HEK293 (cell line): ENCODE measurements around the gene C5orf15.

Source experiments
- AEBP2 ChIP-seq: fragments of 450-650 bp; formaldehyde crosslinking; IDR thresholded peaks from 2 replicates; pipeline ENCODE4 v1.5.1; 2016; ENCODE audit warnings: missing biosample characterization, missing genetic modification characterization, borderline replicate concordance
- BCL11A ChIP-seq: fragments of 450-650 bp; formaldehyde crosslinking; IDR thresholded peaks from 2 replicates; pipeline ENCODE4 v1.5.1; 2016; ENCODE audit warnings: low read depth, missing biosample characterization, missing genetic modification characterization
- ELK4 ChIP-seq: IDR thresholded peaks from 2 replicates; pipeline ENCODE4 v1.6.1; 2011; ENCODE audit warnings: mild to moderate bottlenecking, low read depth, low read length, borderline replicate concordance
- HOXA7 ChIP-seq: sonication (generic); formaldehyde crosslinking; IDR thresholded peaks from 2 replicates; pipeline ENCODE4 v1.8.1; 2022; ENCODE audit warnings: missing genetic modification reagents, borderline replicate concordance
- RBAK ChIP-seq: fragments of 450-650 bp; formaldehyde crosslinking; IDR thresholded peaks from 2 replicates; pipeline ENCODE4 v1.5.1; 2016; ENCODE audit warnings: missing biosample characterization, missing genetic modification characterization
- SP2 ChIP-seq: fragments of 450-650 bp; formaldehyde crosslinking; IDR thresholded peaks from 2 replicates; pipeline ENCODE4 v1.5.1; 2016; ENCODE audit warnings: missing biosample characterization, missing genetic modification characterization
- ZBTB20 ChIP-seq: fragments of 450-650 bp; formaldehyde crosslinking; IDR thresholded peaks from 2 replicates; pipeline ENCODE4 v1.5.1; 2016; ENCODE audit warnings: missing biosample characterization, missing genetic modification characterization
- ZFHX2 ChIP-seq: fragments of 450-650 bp; formaldehyde crosslinking; conservative IDR thresholded peaks from 2 replicates; pipeline ENCODE4 v1.5.1; 2016; ENCODE audit warnings: missing biosample characterization, missing genetic modification characterization
- ZNF16 ChIP-seq: fragments of 450-650 bp; formaldehyde crosslinking; IDR thresholded peaks from 2 replicates; pipeline ENCODE4 v1.5.1; 2016; ENCODE audit warnings: low read depth, missing biosample characterization, missing genetic modification characterization
- ZNF174 ChIP-seq: fragments of 450-650 bp; formaldehyde crosslinking; IDR thresholded peaks from 2 replicates; pipeline ENCODE4 v1.5.0; 2017; ENCODE audit warnings: missing biosample characterization, mild to moderate bottlenecking, missing genetic modification characterization
- ZNF184 ChIP-seq: fragments of 450-650 bp; IDR thresholded peaks from 2 replicates; pipeline ENCODE4 v1.5.1; 2018; ENCODE audit warnings: missing biosample characterization, mild to moderate bottlenecking, missing genetic modification characterization
- ZNF24 ChIP-seq: fragments of 450-650 bp; formaldehyde crosslinking; IDR thresholded peaks from 2 replicates; pipeline ENCODE4 v1.5.1; 2016; ENCODE audit warnings: missing biosample characterization, missing genetic modification characterization
- ZNF280C ChIP-seq: fragments of 450-650 bp; formaldehyde crosslinking; IDR thresholded peaks from 2 replicates; pipeline ENCODE4 v1.5.1; 2016; ENCODE audit warnings: missing biosample characterization, missing genetic modification characterization
- ZNF354C ChIP-seq: fragments of 450-650 bp; formaldehyde crosslinking; IDR thresholded peaks from 2 replicates; pipeline ENCODE4 v1.5.1; 2016; ENCODE audit warnings: missing biosample characterization, missing genetic modification characterization, low read depth, borderline replicate concordance
- ZNF366 ChIP-seq: fragments of 450-650 bp; formaldehyde crosslinking; conservative IDR thresholded peaks from 2 replicates; pipeline ENCODE4 v1.5.1; 2016; ENCODE audit warnings: missing biosample characterization, missing genetic modification characterization
- ZNF433 ChIP-seq: fragments of 450-650 bp; formaldehyde crosslinking; IDR thresholded peaks from 2 replicates; pipeline ENCODE4 v1.5.1; 2016; ENCODE audit warnings: missing biosample characterization, missing genetic modification characterization, low read depth
- ZNF514 ChIP-seq: fragments of 450-650 bp; formaldehyde crosslinking; IDR thresholded peaks from 2 replicates; pipeline ENCODE4 v1.5.1; 2016; ENCODE audit warnings: missing biosample characterization, missing genetic modification characterization
- ZNF560 ChIP-seq: fragments of 450-650 bp; formaldehyde crosslinking; IDR thresholded peaks from 2 replicates; pipeline ENCODE4 v1.5.1; 2017; ENCODE audit warnings: missing biosample characterization, missing genetic modification characterization, borderline replicate concordance
- ZNF561 ChIP-seq: fragments of 450-650 bp; IDR thresholded peaks from 2 replicates; pipeline ENCODE4 v1.5.1; 2018; ENCODE audit warnings: missing biosample characterization, missing genetic modification characterization, borderline replicate concordance
- ZNF658 ChIP-seq: fragments of 450-650 bp; formaldehyde crosslinking; IDR thresholded peaks from 2 replicates; pipeline ENCODE4; 2016; ENCODE audit warnings: missing biosample characterization, missing genetic modification characterization
- ZSCAN30 ChIP-seq: fragments of 450-650 bp; IDR thresholded peaks from 2 replicates; pipeline ENCODE4 v1.5.1; 2018; ENCODE audit warnings: missing biosample characterization, mild to moderate bottlenecking, missing genetic modification characterization, moderate library complexity
- TF ChIP-seq, protein P1 (sequence below): fragments of 450-650 bp; formaldehyde crosslinking; IDR thresholded peaks from 2 replicates; pipeline ENCODE4 v1.5.1; 2016; ENCODE audit warnings: missing biosample characterization, missing genetic modification characterization
- TF ChIP-seq, protein P2 (sequence below): fragments of 450-650 bp; formaldehyde crosslinking; IDR thresholded peaks from 2 replicates; pipeline ENCODE4 v1.5.1; 2016; ENCODE audit warnings: missing biosample characterization, missing genetic modification characterization
- TF ChIP-seq, protein P3 (sequence below): fragments of 450-650 bp; formaldehyde crosslinking; IDR thresholded peaks from 2 replicates; pipeline ENCODE4 v1.5.1; 2017; ENCODE audit warnings: missing biosample characterization, missing genetic modification characterization
- TF ChIP-seq, protein P4 (sequence below): fragments of 450-650 bp; formaldehyde crosslinking; IDR thresholded peaks from 2 replicates; pipeline ENCODE4 v1.5.1; 2017; ENCODE audit warnings: missing biosample characterization, missing genetic modification characterization

The C5orf15 gene

DNA sequence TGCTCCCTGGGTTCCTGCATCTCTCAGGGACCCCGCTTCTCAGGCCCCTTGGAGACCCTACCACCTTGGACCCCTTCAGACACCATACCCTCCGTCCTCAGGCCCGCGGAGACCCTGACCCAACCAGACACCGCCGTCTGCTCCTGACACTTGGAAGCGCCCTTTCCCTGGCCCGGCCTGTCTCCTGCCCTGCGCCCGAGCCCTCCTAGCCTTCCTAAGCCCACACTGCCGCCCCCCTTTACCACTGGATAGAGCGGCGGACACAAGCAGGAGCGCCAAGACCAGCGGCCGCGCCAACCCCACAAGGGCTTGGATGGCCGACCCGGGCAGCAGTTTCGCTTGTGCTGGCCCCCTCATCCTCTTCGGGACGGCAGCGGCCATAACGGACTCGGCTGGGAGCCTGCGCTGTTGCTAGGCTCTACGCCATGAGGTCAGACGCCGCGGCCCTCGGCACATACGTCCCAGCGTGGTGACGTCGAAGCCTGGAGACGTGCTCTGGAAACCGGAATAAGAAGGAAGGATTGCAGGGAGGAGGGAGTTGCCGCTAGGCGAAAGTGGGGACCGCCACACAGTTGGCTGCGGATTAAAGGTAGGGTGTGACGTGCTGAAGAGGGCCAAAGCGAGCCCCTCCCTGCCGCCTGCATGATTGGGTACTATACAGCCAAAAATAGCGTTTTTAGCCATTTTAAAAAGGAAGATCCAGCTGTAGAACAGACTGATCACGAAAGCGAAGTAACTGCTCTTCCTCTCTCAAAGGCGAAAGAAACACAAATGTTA lies at the start of gene C5orf15 (continued):
- TF ChIP-seq, protein P1, sequence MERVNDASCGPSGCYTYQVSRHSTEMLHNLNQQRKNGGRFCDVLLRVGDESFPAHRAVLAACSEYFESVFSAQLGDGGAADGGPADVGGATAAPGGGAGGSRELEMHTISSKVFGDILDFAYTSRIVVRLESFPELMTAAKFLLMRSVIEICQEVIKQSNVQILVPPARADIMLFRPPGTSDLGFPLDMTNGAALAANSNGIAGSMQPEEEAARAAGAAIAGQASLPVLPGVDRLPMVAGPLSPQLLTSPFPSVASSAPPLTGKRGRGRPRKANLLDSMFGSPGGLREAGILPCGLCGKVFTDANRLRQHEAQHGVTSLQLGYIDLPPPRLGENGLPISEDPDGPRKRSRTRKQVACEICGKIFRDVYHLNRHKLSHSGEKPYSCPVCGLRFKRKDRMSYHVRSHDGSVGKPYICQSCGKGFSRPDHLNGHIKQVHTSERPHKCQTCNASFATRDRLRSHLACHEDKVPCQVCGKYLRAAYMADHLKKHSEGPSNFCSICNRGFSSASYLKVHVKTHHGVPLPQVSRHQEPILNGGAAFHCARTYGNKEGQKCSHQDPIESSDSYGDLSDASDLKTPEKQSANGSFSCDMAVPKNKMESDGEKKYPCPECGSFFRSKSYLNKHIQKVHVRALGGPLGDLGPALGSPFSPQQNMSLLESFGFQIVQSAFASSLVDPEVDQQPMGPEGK (tag by site-specific recombination) = peak; percentile 48
- no peak for TF ChIP-seq ZNF658 (tag by site-specific recombination)
- no peak for TF ChIP-seq ZNF184 (tag by site-specific recombination)
- TF ChIP-seq AEBP2 (tag by site-specific recombination) = no peak
- TF ChIP-seq ZNF280C (tag by site-specific recombination) = no peak
- no peak for TF ChIP-seq ZNF514 (tag by site-specific recombination)
- peak; percentile 86 for TF ChIP-seq SP2 (tag by site-specific recombination)
- peak; percentile 66; the same call in 1 of the 2 replicates for TF ChIP-seq ZNF24
- TF ChIP-seq ZNF354C (tag by site-specific recombination) = no peak
- TF ChIP-seq ZBTB20 (tag by site-specific recombination) = peak; percentile 73; the same call in 1 of the 2 replicates
- 0 out of 2 replicates have a peak, but pooled peaks have one; percentile 22 for TF ChIP-seq ZSCAN30 (tag by site-specific recombination)
- TF ChIP-seq, protein P2, sequence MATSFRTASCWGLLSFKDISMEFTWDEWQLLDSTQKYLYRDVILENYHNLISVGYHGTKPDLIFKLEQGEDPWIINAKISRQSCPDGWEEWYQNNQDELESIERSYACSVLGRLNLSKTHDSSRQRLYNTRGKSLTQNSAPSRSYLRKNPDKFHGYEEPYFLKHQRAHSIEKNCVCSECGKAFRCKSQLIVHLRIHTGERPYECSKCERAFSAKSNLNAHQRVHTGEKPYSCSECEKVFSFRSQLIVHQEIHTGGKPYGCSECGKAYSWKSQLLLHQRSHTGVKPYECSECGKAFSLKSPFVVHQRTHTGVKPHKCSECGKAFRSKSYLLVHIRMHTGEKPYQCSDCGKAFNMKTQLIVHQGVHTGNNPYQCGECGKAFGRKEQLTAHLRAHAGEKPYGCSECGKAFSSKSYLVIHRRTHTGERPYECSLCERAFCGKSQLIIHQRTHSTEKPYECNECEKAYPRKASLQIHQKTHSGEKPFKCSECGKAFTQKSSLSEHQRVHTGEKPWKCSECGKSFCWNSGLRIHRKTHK (tag by site-specific recombination) = no peak
- TF ChIP-seq, protein P3, sequence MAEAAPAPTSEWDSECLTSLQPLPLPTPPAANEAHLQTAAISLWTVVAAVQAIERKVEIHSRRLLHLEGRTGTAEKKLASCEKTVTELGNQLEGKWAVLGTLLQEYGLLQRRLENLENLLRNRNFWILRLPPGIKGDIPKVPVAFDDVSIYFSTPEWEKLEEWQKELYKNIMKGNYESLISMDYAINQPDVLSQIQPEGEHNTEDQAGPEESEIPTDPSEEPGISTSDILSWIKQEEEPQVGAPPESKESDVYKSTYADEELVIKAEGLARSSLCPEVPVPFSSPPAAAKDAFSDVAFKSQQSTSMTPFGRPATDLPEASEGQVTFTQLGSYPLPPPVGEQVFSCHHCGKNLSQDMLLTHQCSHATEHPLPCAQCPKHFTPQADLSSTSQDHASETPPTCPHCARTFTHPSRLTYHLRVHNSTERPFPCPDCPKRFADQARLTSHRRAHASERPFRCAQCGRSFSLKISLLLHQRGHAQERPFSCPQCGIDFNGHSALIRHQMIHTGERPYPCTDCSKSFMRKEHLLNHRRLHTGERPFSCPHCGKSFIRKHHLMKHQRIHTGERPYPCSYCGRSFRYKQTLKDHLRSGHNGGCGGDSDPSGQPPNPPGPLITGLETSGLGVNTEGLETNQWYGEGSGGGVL (tag by site-specific recombination) = peak; percentile 13; the same call in 1 of the 2 replicates
- peak; percentile 58; the same call in 1 of the 2 replicates for TF ChIP-seq ZNF561 (tag by site-specific recombination)
- no peak for TF ChIP-seq ELK4
- TF ChIP-seq ZNF366 (tag by site-specific recombination) = peak; percentile 100
- no peak for TF ChIP-seq ZNF560 (tag by site-specific recombination)
- TF ChIP-seq ZFHX2 (tag by site-specific recombination) = 0 out of 2 replicates have a peak, but pooled peaks have one; percentile 5
- TF ChIP-seq ZNF433 (tag by site-specific recombination) = no peak
- TF ChIP-seq BCL11A (tag by site-specific recombination) = no peak
- TF ChIP-seq HOXA7 (CRISPR knock-in tag) = no peak
- no peak for TF ChIP-seq RBAK (tag by site-specific recombination)
- TF ChIP-seq, protein P4, sequence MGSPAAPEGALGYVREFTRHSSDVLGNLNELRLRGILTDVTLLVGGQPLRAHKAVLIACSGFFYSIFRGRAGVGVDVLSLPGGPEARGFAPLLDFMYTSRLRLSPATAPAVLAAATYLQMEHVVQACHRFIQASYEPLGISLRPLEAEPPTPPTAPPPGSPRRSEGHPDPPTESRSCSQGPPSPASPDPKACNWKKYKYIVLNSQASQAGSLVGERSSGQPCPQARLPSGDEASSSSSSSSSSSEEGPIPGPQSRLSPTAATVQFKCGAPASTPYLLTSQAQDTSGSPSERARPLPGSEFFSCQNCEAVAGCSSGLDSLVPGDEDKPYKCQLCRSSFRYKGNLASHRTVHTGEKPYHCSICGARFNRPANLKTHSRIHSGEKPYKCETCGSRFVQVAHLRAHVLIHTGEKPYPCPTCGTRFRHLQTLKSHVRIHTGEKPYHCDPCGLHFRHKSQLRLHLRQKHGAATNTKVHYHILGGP (tag by site-specific recombination) = no peak
- 0 out of 2 replicates have a peak, but pooled peaks have one; percentile 15 for TF ChIP-seq ZNF16 (tag by site-specific recombination)
- no peak for TF ChIP-seq ZNF174 (tag by site-specific recombination)
